Vagina (tissue), 2 donors: ENCODE data around the gene CRYAB.

Experiments used
- POLR2AphosphoS5 ChIP-seq, 2 donors: sonication (generic); formaldehyde crosslinking; IDR thresholded peaks; one replicate each; pipeline ENCODE4 v1.9.0; 2017; ENCODE audit warnings: antibody characterized with exemption in 2 of 2, mild to moderate bottlenecking in 2 of 2, low read depth in 1 of 2; ENCODE audit not compliant: insufficient read depth in 1 of 2
- TF ChIP-seq, protein P1 (sequence below), 3 experiments: fragments of 450-650 bp in 2 of 3; fragments of 200-600 bp in 1 of 3; sonication (generic) in 1 of 3; IDR thresholded peaks; one replicate each; pipeline ENCODE4 v1.5.1; 2017 to 2019; ENCODE audit warnings: antibody characterized with exemption in 3 of 3, mild to moderate bottlenecking in 2 of 3, moderate library complexity in 2 of 3

DNA sequence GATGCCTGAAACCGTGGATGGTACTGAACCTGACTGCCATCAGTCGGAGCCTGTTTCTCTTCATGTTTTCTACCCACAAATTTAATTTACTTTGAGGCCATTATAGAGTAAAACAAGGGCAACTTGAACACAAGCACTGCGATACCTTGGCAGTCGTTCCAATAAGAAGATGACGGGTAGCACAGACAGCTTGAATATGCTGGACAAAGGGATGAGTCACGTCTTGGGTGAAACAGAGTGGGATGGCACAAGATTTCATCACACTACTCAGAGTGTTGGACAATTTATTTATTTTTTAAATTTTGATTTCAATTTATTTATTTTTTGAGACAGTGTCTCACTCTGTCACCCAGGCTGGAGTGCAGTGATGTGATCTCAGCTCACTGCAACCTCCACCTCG lies 31.3 kb upstream of the CRYAB start:
- TF ChIP-seq, protein P1, sequence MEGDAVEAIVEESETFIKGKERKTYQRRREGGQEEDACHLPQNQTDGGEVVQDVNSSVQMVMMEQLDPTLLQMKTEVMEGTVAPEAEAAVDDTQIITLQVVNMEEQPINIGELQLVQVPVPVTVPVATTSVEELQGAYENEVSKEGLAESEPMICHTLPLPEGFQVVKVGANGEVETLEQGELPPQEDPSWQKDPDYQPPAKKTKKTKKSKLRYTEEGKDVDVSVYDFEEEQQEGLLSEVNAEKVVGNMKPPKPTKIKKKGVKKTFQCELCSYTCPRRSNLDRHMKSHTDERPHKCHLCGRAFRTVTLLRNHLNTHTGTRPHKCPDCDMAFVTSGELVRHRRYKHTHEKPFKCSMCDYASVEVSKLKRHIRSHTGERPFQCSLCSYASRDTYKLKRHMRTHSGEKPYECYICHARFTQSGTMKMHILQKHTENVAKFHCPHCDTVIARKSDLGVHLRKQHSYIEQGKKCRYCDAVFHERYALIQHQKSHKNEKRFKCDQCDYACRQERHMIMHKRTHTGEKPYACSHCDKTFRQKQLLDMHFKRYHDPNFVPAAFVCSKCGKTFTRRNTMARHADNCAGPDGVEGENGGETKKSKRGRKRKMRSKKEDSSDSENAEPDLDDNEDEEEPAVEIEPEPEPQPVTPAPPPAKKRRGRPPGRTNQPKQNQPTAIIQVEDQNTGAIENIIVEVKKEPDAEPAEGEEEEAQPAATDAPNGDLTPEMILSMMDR (IDR thresholded peaks at IDR 0.05) = no peak
- TF ChIP-seq POLR2AphosphoS5 (IDR thresholded peaks at IDR 0.05; ENCODE audit: insufficient read depth in 1 of 2, low read depth in 1 of 2) = no peak
